ENCODE measurements around the gene DOCK3.

The DOCK3 gene

GRCh38 chr3:51393134-51393495, 718.4 kb downstream of the DOCK3 start:
- no peak for DNase-seq

GRCh38 chr3:51393564-51393963, 718.8 kb downstream of the DOCK3 start:
- no peak for DNase-seq

- DNase-seq, result no peak
These were observed 719.8 kb downstream of the DOCK3 start for GRCh38 chr3:51394541-51394940.

- no peak for DNase-seq
These were observed 720.9 kb downstream of the DOCK3 start for GRCh38 chr3:51395493-51396213.

- no peak for DNase-seq
These were observed 721.7 kb downstream of the DOCK3 start for GRCh38 chr3:51396401-51396800.

GRCh38 chr3:51397392-51397791, 722.7 kb downstream of the DOCK3 start:
- DNase-seq, result no peak

- DNase-seq, result no peak
These were observed 724.0 kb downstream of the DOCK3 start for GRCh38 chr3:51398595-51399310.

- DNase-seq, result no peak
These were observed 725.4 kb downstream of the DOCK3 start for GRCh38 chr3:51400166-51400565.

GRCh38 chr3:51401735-51402134, 727.0 kb downstream of the DOCK3 start:
- DNase-seq, result no peak

GRCh38 chr3:51403675-51404074, 728.9 kb downstream of the DOCK3 start:
- DNase-seq, result no peak

- DNase-seq, result no peak
These were observed 733.3 kb downstream of the DOCK3 start for GRCh38 chr3:51408021-51408420.

- no peak for DNase-seq
These were observed 734.1 kb downstream of the DOCK3 start for GRCh38 chr3:51408813-51409212.

GRCh38 chr3:51422211-51422610, 747.5 kb downstream of the DOCK3 start:
- DNase-seq, result no peak

- no peak for DNase-seq
These were observed 752.2 kb downstream of the DOCK3 start for GRCh38 chr3:51426921-51427320.

- no peak for DNase-seq
These were observed 754.4 kb downstream of the DOCK3 start for GRCh38 chr3:51429138-51429537.
